MM.1S (cell line): ENCODE results near the gene PRSS21.

ENCODE experiments used
- DNase-seq: peaks from one replicate; pipeline ENCODE4 v3.0.0-alpha.2; 2015
- H2AFZ ChIP-seq: fragments of 300-600 bp; sonication (generic); 2 replicates; pipeline ENCODE4 v1.6.0; 2016; ENCODE audit warnings: antibody characterized with exemption, low read length
- H3F3A ChIP-seq: fragments of 300-600 bp; sonication (generic); 2 replicates; pipeline ENCODE4 v1.6.1; 2016; ENCODE audit warnings: mild to moderate bottlenecking, antibody characterized with exemption, low read length, moderate library complexity, mixed read lengths; ENCODE audit not compliant: insufficient read depth
- H3K27ac ChIP-seq: fragments of 300-600 bp; sonication (generic); 2 replicates; pipeline ENCODE4 v1.5.1; 2016; ENCODE audit warnings: mild to moderate bottlenecking, low read length
- H3K27me3 ChIP-seq: fragments of 300-600 bp; sonication (generic); replicated peaks from 2 replicates; pipeline ENCODE4 v1.6.0; 2016; ENCODE audit warnings: low read length; ENCODE audit not compliant: insufficient read depth
- H3K36me3 ChIP-seq: fragments of 300-600 bp; sonication (generic); replicated peaks from 2 replicates; pipeline ENCODE4 v1.6.1; 2016; ENCODE audit warnings: mild to moderate bottlenecking, low read length, mixed read lengths; ENCODE audit not compliant: insufficient read depth
- H3K4me1 ChIP-seq: fragments of 300-600 bp; sonication (generic); 2 replicates; pipeline ENCODE4 v1.6.1; 2016; ENCODE audit warnings: low read length, mixed read lengths
- H3K4me2 ChIP-seq: fragments of 300-600 bp; sonication (generic); 2 replicates; pipeline ENCODE4 v1.6.0; 2016; ENCODE audit warnings: low read depth, low read length
- H3K4me3 ChIP-seq: fragments of 300-600 bp; sonication (generic); 2 replicates; pipeline ENCODE4 v1.5.1; 2016; ENCODE audit warnings: low read length, mixed read lengths
- H3K79me2 ChIP-seq: fragments of 300-600 bp; sonication (generic); 2 replicates; pipeline ENCODE4 v1.6.1; 2016; ENCODE audit warnings: mixed run types, low read length, mixed read lengths
- H3K9ac ChIP-seq: fragments of 300-600 bp; sonication (generic); 2 replicates; pipeline ENCODE4 v1.6.1; 2016; ENCODE audit warnings: low read length, mixed read lengths
- H3K9me2 ChIP-seq: fragments of 300-600 bp; sonication (generic); replicated peaks from 2 replicates; pipeline ENCODE4 v1.6.1; 2016; ENCODE audit warnings: mild to moderate bottlenecking, low read length, mixed read lengths; ENCODE audit not compliant: insufficient read depth
- H3K9me3 ChIP-seq: fragments of 300-600 bp; sonication (generic); replicated peaks from 2 replicates; pipeline ENCODE4 v1.6.1; 2016; ENCODE audit warnings: mild to moderate bottlenecking, low read length, mixed read lengths; ENCODE audit not compliant: insufficient read depth
- H4K20me1 ChIP-seq: fragments of 300-600 bp; sonication (generic); 2 replicates; pipeline ENCODE4 v1.6.1; 2016; ENCODE audit warnings: mild to moderate bottlenecking, low read length, moderate library complexity, mixed read lengths; ENCODE audit not compliant: insufficient read depth
- EZH2 ChIP-seq: fragments of 300-600 bp; sonication (generic); optimal IDR thresholded peaks from 2 replicates; pipeline ENCODE3; 2017; ENCODE audit warnings: low read depth, mild to moderate bottlenecking, antibody characterized with exemption, low read length, mixed read lengths
- EZH2phosphoT487 ChIP-seq: fragments of 300-600 bp; sonication (generic); IDR thresholded peaks from 2 replicates; pipeline ENCODE4 v1.6.1; 2018; ENCODE audit warnings: antibody characterized with exemption, low read length
- TF ChIP-seq, protein P1 (sequence below): fragments of 300-600 bp; sonication (generic); IDR thresholded peaks from 2 replicates; pipeline ENCODE4 v1.5.1; 2016; ENCODE audit warnings: antibody characterized with exemption, low read length, mixed read lengths

The PRSS21 gene

DNA sequence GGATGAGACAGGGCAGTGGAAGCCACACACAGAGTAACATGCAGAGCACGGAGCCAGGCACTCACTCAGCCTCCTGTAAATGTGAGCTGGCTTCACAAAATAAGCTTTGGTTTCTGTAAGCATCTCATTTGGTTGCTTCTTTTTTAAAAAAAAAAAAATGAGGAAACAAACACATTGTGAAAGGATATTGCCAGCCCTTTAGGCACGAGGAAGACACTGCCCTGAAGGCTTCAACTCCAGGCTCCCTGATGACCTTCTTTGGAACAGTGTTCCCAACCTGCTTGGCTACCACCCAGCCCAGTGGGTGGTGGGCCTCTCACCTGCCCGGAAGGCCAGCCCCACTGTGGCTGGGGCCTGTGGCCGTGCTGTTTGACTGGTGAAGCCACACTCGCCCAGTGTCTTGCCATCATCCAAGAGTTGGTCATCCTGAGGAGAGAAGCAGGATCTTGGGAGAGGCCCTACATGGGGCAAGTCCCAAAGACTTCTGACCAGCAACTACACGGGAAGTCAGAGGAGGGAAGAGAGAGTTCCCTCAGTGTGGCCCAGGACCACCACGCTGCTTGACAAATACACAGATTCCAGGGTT, 41.8 kb upstream of the PRSS21 start:
- H4K20me1 ChIP-seq = no peaks in the 10 kb centered on the region
- H2AFZ ChIP-seq = no peak overlapping the region
- peaks cover 37% of the 10 kb centered on the region for H3K79me2 ChIP-seq
- 0 out of 2 replicates have a peak, but pooled peaks cover 3% of the 10 kb centered on the region for H3K36me3 ChIP-seq
- no peak for DNase-seq
- H3K9ac ChIP-seq = no peak overlapping the region
- no peak overlapping the region for H3K27ac ChIP-seq
- peaks cover 19% of the 10 kb centered on the region; the same call in 1 of the 2 replicates for H3F3A ChIP-seq
- H3K4me3 ChIP-seq = no peak overlapping the region
- TF ChIP-seq, protein P1, sequence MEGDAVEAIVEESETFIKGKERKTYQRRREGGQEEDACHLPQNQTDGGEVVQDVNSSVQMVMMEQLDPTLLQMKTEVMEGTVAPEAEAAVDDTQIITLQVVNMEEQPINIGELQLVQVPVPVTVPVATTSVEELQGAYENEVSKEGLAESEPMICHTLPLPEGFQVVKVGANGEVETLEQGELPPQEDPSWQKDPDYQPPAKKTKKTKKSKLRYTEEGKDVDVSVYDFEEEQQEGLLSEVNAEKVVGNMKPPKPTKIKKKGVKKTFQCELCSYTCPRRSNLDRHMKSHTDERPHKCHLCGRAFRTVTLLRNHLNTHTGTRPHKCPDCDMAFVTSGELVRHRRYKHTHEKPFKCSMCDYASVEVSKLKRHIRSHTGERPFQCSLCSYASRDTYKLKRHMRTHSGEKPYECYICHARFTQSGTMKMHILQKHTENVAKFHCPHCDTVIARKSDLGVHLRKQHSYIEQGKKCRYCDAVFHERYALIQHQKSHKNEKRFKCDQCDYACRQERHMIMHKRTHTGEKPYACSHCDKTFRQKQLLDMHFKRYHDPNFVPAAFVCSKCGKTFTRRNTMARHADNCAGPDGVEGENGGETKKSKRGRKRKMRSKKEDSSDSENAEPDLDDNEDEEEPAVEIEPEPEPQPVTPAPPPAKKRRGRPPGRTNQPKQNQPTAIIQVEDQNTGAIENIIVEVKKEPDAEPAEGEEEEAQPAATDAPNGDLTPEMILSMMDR = no peak
- TF ChIP-seq EZH2 = no peak
- TF ChIP-seq EZH2phosphoT487 = no peak
- no peaks in the 10 kb centered on the region for H3K27me3 ChIP-seq
- no peaks in the 10 kb centered on the region for H3K9me3 ChIP-seq
- peaks cover 14% of the 10 kb centered on the region; the same call in 1 of the 2 replicates for H3K4me1 ChIP-seq
- H3K4me2 ChIP-seq = peak overlapping the region; percentile 81; the same call in 1 of the 2 replicates
- H3K9me2 ChIP-seq = no peaks in the 10 kb centered on the region

DNA sequence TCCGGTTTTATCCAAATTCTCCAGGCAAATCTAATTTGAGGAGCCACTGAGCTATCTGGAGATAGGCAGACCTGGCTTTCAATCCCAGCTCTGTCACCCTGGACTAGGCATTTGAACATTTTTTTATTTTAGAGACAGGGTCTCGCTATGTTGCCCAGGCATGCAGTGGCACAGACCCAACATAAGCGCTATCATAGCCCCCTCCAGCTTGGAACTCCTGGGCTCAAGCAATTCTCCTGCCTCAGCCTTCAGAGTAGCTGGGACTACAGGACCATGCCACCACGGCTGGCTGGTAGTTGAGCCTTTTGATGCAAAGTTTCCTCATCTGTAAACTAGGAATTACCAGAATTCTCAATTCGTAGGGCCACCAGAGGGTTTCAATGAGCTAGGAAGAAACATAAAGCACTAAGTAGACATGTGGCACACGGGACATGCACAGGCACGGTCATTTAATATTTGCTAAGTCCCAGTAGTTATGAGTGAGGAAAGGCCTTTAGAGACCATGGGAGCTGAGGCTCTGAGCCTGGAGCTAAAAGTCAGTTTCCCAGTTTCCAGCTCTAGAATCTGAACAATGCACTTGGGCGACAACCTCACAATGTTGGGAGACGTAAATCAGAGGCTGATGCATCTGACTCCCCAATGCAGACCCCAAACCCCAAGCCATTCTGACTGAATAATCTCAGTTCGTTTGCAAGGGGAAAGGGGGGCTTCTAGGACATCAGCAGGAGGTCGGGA, 41.1 kb upstream of the PRSS21 start:
- H3K9ac ChIP-seq = peak overlapping the region; percentile 79; the same call in 1 of the 2 replicates
- DNase-seq = no peak
- peaks cover 19% of the 10 kb centered on the region; the same call in 1 of the 2 replicates for H3F3A ChIP-seq
- TF ChIP-seq EZH2phosphoT487 (no peak), EZH2 (no peak)
- TF ChIP-seq, protein P1 = no peak
- H2AFZ ChIP-seq = no peak overlapping the region
- peaks cover 37% of the 10 kb centered on the region for H3K79me2 ChIP-seq
- H3K4me3 ChIP-seq = peak overlapping the region; percentile 99
- H3K36me3 ChIP-seq = 0 out of 2 replicates have a peak, but pooled peaks cover 3% of the 10 kb centered on the region
- H4K20me1 ChIP-seq = no peaks in the 10 kb centered on the region
- peaks cover 14% of the 10 kb centered on the region; the same call in 1 of the 2 replicates for H3K4me1 ChIP-seq
- no peak overlapping the region for H3K27ac ChIP-seq
- no peaks in the 10 kb centered on the region for H3K9me3 ChIP-seq
- H3K27me3 ChIP-seq = no peaks in the 10 kb centered on the region
- no peaks in the 10 kb centered on the region for H3K9me2 ChIP-seq
- peak overlapping the region; percentile 81 for H3K4me2 ChIP-seq

DNA sequence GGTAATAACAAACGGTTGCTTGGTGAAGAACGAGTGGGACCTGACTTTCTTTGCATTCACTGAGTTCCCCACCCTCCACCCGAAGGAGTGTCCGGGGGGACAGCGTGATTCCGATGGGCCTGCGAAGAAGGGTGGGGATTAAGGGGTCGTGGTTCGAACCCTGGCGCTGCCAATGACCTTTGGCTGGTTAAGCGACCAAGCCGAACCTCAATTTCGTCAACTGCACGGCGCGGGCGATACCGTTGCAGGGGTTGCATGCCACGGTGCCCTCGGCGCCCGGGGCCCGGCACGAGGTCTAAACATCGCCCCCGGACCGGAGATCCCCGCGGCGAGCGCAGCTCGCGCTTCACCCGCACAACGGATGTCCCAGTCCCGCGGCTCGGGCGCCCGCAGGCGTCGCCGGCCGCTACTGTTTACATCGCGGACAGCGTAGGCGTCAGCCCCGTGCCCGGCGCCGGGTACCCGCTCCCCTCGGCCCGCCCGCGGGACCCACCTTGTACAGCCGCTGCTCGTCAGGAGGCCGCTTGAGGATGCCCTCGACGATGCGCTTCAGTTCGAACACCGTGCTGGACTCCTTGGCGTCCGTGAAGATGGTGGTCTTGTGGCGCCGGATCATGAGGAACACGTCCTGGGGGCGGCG, 40.4 kb upstream of the PRSS21 start:
- Histone ChIP-seq H3K79me2 (peaks cover 37% of the 10 kb centered on the region), H3K4me3 (peak overlapping the region; percentile 99), H3K4me2 (peak overlapping the region; percentile 81), H3K9me3 (no peaks in the 10 kb centered on the region), H3F3A (0 out of 2 replicates have a peak, but pooled peaks cover 13% of the 10 kb centered on the region), H4K20me1 (no peaks in the 10 kb centered on the region), H2AFZ (peak overlapping the region; percentile 86), H3K4me1 (peaks cover 14% of the 10 kb centered on the region; the same call in 1 of the 2 replicates), H3K27ac (no peak overlapping the region), H3K36me3 (no peaks in the 10 kb centered on the region), H3K9ac (peak overlapping the region; percentile 79), H3K9me2 (no peaks in the 10 kb centered on the region), H3K27me3 (no peaks in the 10 kb centered on the region)
- peak; percentile 36 for DNase-seq
- TF ChIP-seq EZH2phosphoT487 (no peak), EZH2 (no peak)
- TF ChIP-seq, protein P1 = no peak
